GM23248 (cell line): ENCODE measurements around the gene GHRL. TPM values are rescaled to one million over a fixed set of nuclear protein-coding genes. Genes with fewer than 3 reads are reported as not detected.
A peak's percentile ranks its signal among the peaks of the same experiment; 100 is the strongest.

Experiments used
- DNase-seq: peaks from one replicate; pipeline ENCODE4 v3.0.0-alpha.2; 2015
- H2AFZ ChIP-seq: fragments of 200-600 bp; sonication (generic); 2 replicates; pipeline ENCODE4 v1.6.1; 2016; ENCODE audit warnings: antibody characterized with exemption
- H3F3A ChIP-seq: fragments of 200-600 bp; sonication (generic); 2 replicates; pipeline ENCODE4 v1.6.1; 2016; ENCODE audit warnings: mild to moderate bottlenecking, antibody characterized with exemption, mixed run types; ENCODE audit not compliant: insufficient read depth
- H3K27ac ChIP-seq: fragments of 200-600 bp; sonication (generic); 2 replicates; pipeline ENCODE4 v1.5.1; 2016; ENCODE audit warnings: mild to moderate bottlenecking
- H3K27me3 ChIP-seq: fragments of 200-600 bp; sonication (generic); replicated peaks from 2 replicates; pipeline ENCODE4 v1.6.1; 2016; ENCODE audit warnings: mild to moderate bottlenecking; ENCODE audit not compliant: insufficient read depth
- H3K36me3 ChIP-seq: fragments of 200-600 bp; sonication (generic); 2 replicates; pipeline ENCODE4 v1.6.1; 2016; ENCODE audit warnings: low read depth, mild to moderate bottlenecking
- H3K4me1 ChIP-seq: fragments of 200-600 bp; sonication (generic); 2 replicates; pipeline ENCODE4 v1.6.1; 2016; ENCODE audit warnings: mild to moderate bottlenecking; ENCODE audit not compliant: insufficient read depth
- H3K4me2 ChIP-seq: fragments of 200-600 bp; sonication (generic); one replicate; pipeline ENCODE4 v1.6.1; 2016; ENCODE audit warnings: mild to moderate bottlenecking; ENCODE audit not compliant: unreplicated experiment
- H3K4me3 ChIP-seq: fragments of 200-600 bp; sonication (generic); 2 replicates; pipeline ENCODE4 v1.5.1; 2016; ENCODE audit warnings: mild to moderate bottlenecking
- H3K79me2 ChIP-seq: fragments of 200-600 bp; sonication (generic); 2 replicates; pipeline ENCODE4 v1.6.1; 2016; ENCODE audit warnings: mild to moderate bottlenecking; ENCODE audit not compliant: insufficient read depth
- H3K9ac ChIP-seq: fragments of 200-600 bp; sonication (generic); 2 replicates; pipeline ENCODE4 v1.6.1; 2016; ENCODE audit warnings: mild to moderate bottlenecking
- H3K9me2 ChIP-seq: fragments of 200-600 bp; sonication (generic); 2 replicates; pipeline ENCODE4 v1.6.1; 2016; ENCODE audit warnings: mixed run types, mild to moderate bottlenecking, moderate library complexity; ENCODE audit not compliant: insufficient read depth
- H3K9me3 ChIP-seq: fragments of 200-600 bp; sonication (generic); one replicate; pipeline ENCODE4 v1.6.1; 2017; ENCODE audit warnings: low read depth
- H4K20me1 ChIP-seq: fragments of 200-600 bp; sonication (generic); 2 replicates; pipeline ENCODE4 v1.6.0; 2016; ENCODE audit not compliant: insufficient read depth
- EZH2 ChIP-seq: fragments of 200-600 bp; sonication (generic); IDR thresholded peaks from 2 replicates; pipeline ENCODE4 v1.6.1; 2018; ENCODE audit warnings: antibody characterized with exemption, mild to moderate bottlenecking; ENCODE audit not compliant: insufficient read depth, poor library complexity, severe bottlenecking
- EZH2phosphoT487 ChIP-seq: fragments of 200-600 bp; sonication (generic); IDR thresholded peaks from 2 replicates; pipeline ENCODE4 v1.6.1; 2018; ENCODE audit warnings: antibody characterized with exemption, moderate library complexity, mild to moderate bottlenecking, low read depth; ENCODE audit not compliant: insufficient read depth
- WGBS, 2 experiments: methylation state at CpG; one replicate each; pipeline ENCODE4 v1.1.6; 2015 to 2017; ENCODE audit warnings: low lambda C conversion rate in 2 of 2, low coverage in 1 of 2; ENCODE audit errors: missing lambda C conversion rate in 2 of 2; 5-methylcytosine and 5-hydroxymethylcytosine counted together
- in situ Hi-C: fragments of 300-500 bp; cut with MboI; formaldehyde crosslinking; loops from 2 replicates; pipeline ENCODE4 v1.15.0; 2020
- microRNA counts: library from miRNA; unstranded; fragments of <30 nt; microRNA quantifications from one replicate; lab custom pipeline; 2016
- microRNA-seq: library from miRNA; unstranded; fragments of <30 nt; microRNA quantifications from one replicate; pipeline ENCODE4, GENCODE V29; 2016; ENCODE audit warnings: borderline number of aligned reads
- polyA plus RNA-seq: library from polyadenylated mRNA; unstranded; fragments of >200 nt; fragmentation: Nextera tagmentation; extraction: Ambion mirVana; gene quantifications from 2 replicates; pipeline ENCODE4 v1.2.1, GENCODE V29; 2016
- small RNA-seq: library from RNA; depleted of rRNA; stranded (forward); fragments of <200 nt; gene quantifications from one replicate; pipeline ENCODE3, GENCODE V24; 2014; ENCODE audit warnings: low read depth, low replicate concordance
- total RNA-seq: library from RNA; depleted of rRNA; stranded (reverse); fragments of >200 nt; shearing (Covaris generic); gene quantifications from 2 replicates; pipeline ENCODE4 v1.2.3, GENCODE V29; 2014; rRNA removed

GHRL gene
- total and polyA plus RNA-seq, 2 experiments from 2014 or later = 0.71 TPM; not detected in 1

- Histone ChIP-seq H3K4me3 (no peak overlapping the region), H3K27me3 (no peaks in the 10 kb centered on the region), H3K36me3 (no peaks in the 10 kb centered on the region), H3F3A (no peaks in the 10 kb centered on the region; the same call in 1 of the 2 replicates), H3K4me2 (no peak overlapping the region), H3K9me3 (no peaks in the 10 kb centered on the region), H3K9me2 (no peaks in the 10 kb centered on the region), H2AFZ (no peak overlapping the region), H4K20me1 (no peaks in the 10 kb centered on the region), H3K79me2 (no peaks in the 10 kb centered on the region), H3K4me1 (0 out of 2 replicates have a peak, but pooled peaks cover 3% of the 10 kb centered on the region), H3K27ac (no peak overlapping the region), H3K9ac (no peak overlapping the region)
- DNase-seq = no peak
- 76 to 83% methylated on average over 15 of the region's 15 CpGs for WGBS, 2 experiments
- in situ Hi-C loops = no loop called here
- TF ChIP-seq EZH2 (no peak), EZH2phosphoT487 (no peak)
These were observed 54.2 kb downstream of the GHRL start for GRCh38 chr3:10238345-10239183.

MicroRNAs encoded within 50 kb of the gene (microRNA counts, 767-probe panel; counts per million panel counts)
- microRNA hsa-miR-378b (lab: Ali Mortazavi, UCI) = 447 counts per million, percentile 86 among the panel's probes with 10 or more counts

Small RNA genes within 50 kb of the gene (microRNA-seq; reads per million reads assigned to microRNA genes)
- not detected for gene MIR378B

Small RNA genes within 50 kb of the gene (small RNA-seq; reads per million reads assigned to genes)
- gene MIR378B (not detected), gene RF02126 (not detected)

Other genes with a start within 250 kb of the GHRL start
- not detected in 2 replicates for gene FANCD2OS, start 184.7 kb downstream of the GHRL start, total RNA-seq
- not detected in 2 replicates for gene FANCD2OS, start 184.7 kb downstream of the GHRL start, polyA plus RNA-seq
- 116 and 180 TPM in 2 replicates for gene BRK1, start 177.3 kb downstream of the GHRL start, total RNA-seq
- gene BRK1, start 177.3 kb downstream of the GHRL start, polyA plus RNA-seq = 293 and 295 TPM in 2 replicates
- 35.2 and 42.7 TPM in 2 replicates for gene VHL, start 151.2 kb downstream of the GHRL start, total RNA-seq
- 16.2 and 17.7 TPM in 2 replicates for gene VHL, start 151.2 kb downstream of the GHRL start, polyA plus RNA-seq
- gene IRAK2, start 128.0 kb downstream of the GHRL start, total RNA-seq = 0.89 and 2.1 TPM in 2 replicates
- 1.1 TPM in 2 replicates for gene IRAK2, start 128.0 kb downstream of the GHRL start, polyA plus RNA-seq
- 8.4 and 10.1 TPM in 2 replicates for gene TATDN2, start 44.5 kb downstream of the GHRL start, total RNA-seq
- gene TATDN2, start 44.5 kb downstream of the GHRL start, polyA plus RNA-seq = 4.6 and 4.9 TPM in 2 replicates
- 190 and 219 TPM in 2 replicates for gene SEC13, start 28.2 kb upstream of the GHRL start, total RNA-seq
- 304 and 307 TPM in 2 replicates for gene SEC13, start 28.2 kb upstream of the GHRL start, polyA plus RNA-seq
- not detected in 2 replicates for gene ATP2B2, start 212.6 kb upstream of the GHRL start, total RNA-seq
- not detected in 2 replicates for gene ATP2B2, start 212.6 kb upstream of the GHRL start, polyA plus RNA-seq